Activated CD8-positive, alpha-beta memory T cell treated with anti-CD3 and anti-CD28 coated beads, Interleukin-2, amount 10 ng/mL, durations not matched to agents 7 days and 5 days (primary cell): ENCODE data around the gene DNAH1. TPM values are rescaled to one million over a fixed set of nuclear protein-coding genes. Genes with fewer than 3 reads are reported as not detected.
"Not testable (repeated sequence)": the region's sequence is repeated elsewhere in the genome, so short reads cannot be mapped to it uniquely, and the experiment has no call there.

Experiments
- ATAC-seq: fragments of 150-1000 bp; cut with Tn5 transposase; one replicate; pipeline ENCODE4 v1.10.0; 2021; ENCODE audit warnings: moderate library complexity
- CTCF ChIA-PET: fragments of 350-600 bp; sonication (Branson Sonifier 250); formaldehyde crosslinking; loops from one replicate; lab custom pipeline; 2021; ENCODE audit warnings: antibody characterized with exemption; lab: Charles Lee
- DNase-seq: peaks from one replicate; pipeline ENCODE4 v3.0.0-alpha.2; 2020
- H3K27ac Mint-ChIP-seq: one replicate; pipeline ENCODE4 v1.8.0; 2021; ENCODE audit warnings: mild to moderate bottlenecking, mixed read lengths
- H3K27me3 Mint-ChIP-seq: one replicate; pipeline ENCODE4 v1.8.0; 2021; ENCODE audit warnings: mixed read lengths
- H3K36me3 Mint-ChIP-seq: one replicate; pipeline ENCODE4 v1.8.0; 2021; ENCODE audit warnings: mild to moderate bottlenecking, mixed read lengths
- H3K4me1 Mint-ChIP-seq: one replicate; pipeline ENCODE4 v1.8.0; 2021; ENCODE audit warnings: mixed read lengths
- H3K4me3 Mint-ChIP-seq: one replicate; pipeline ENCODE4 v1.8.0; 2021; ENCODE audit warnings: mild to moderate bottlenecking, moderate library complexity, mixed read lengths
- H3K9me3 Mint-ChIP-seq: one replicate; pipeline ENCODE4 v1.8.0; 2022; ENCODE audit warnings: low read depth, mixed read lengths
- total RNA-seq, 2 experiments: library from RNA; stranded (reverse); gene quantifications; one replicate each; pipeline ENCODE4 v1.2.3, GENCODE V29; 2021

The DNAH1 gene
- total RNA-seq, 2 experiments from 2014 or later, result 13.9 to 26.5 TPM

GRCh38 chr3:52280050-52280461, 36.1 kb upstream of the DNAH1 start:
- no peak for ATAC-seq
- H3K4me3 Mint-ChIP-seq, result peak overlapping the region; percentile 99
- peak overlapping the region; percentile 98 for H3K27ac Mint-ChIP-seq
- H3K27me3 Mint-ChIP-seq, result no peaks in the 10 kb centered on the region
- peaks cover 31% of the 10 kb centered on the region for H3K36me3 Mint-ChIP-seq
- H3K4me1 Mint-ChIP-seq, result peaks cover 54% of the 10 kb centered on the region
- H3K9me3 Mint-ChIP-seq, result no peaks in the 10 kb centered on the region
- no peak for DNase-seq
- CTCF ChIA-PET, result interaction anchor here (1.1 to 9.7 kb wide), 8 partner anchors 9 to 60 kb away, joined by 6 to 176 read pairs (median 47); partner anchors contain the start of genes GLYCTK, PPM1M and TWF2

- peaks cover 59% of the 10 kb centered on the region for H3K4me1 Mint-ChIP-seq
Measured at GRCh38 chr3:52281981-52282801, 33.9 kb upstream of the DNAH1 start.

GRCh38 chr3:52283306-52283705, 32.8 kb upstream of the DNAH1 start:
- peaks cover 59% of the 10 kb centered on the region for H3K4me1 Mint-ChIP-seq
- DNase-seq, result no peak
- H3K27me3 Mint-ChIP-seq, result no peaks in the 10 kb centered on the region
- H3K4me3 Mint-ChIP-seq, result no peak overlapping the region
- no peak for ATAC-seq
- CTCF ChIA-PET, result interaction anchor here (0.7 to 9.7 kb wide), 8 partner anchors 30 to 66 kb away, joined by 3 to 176 read pairs (median 7); partner anchors contain the start of genes PPM1M and TWF2
- H3K27ac Mint-ChIP-seq, result peak overlapping the region; percentile 94
- peaks cover 9% of the 10 kb centered on the region for H3K36me3 Mint-ChIP-seq
- H3K9me3 Mint-ChIP-seq, result no peaks in the 10 kb centered on the region

More at GRCh38 chr3:52281981-52282801, 33.9 kb upstream of the DNAH1 start:
- CTCF ChIA-PET, result interaction anchor here (0.6 to 9.7 kb wide), 9 partner anchors 21 to 298 kb away, joined by 3 to 176 read pairs (median 5); partner anchors contain the start of genes PPM1M and TWF2
- Mint-ChIP-seq H3K27me3 (no peaks in the 10 kb centered on the region), H3K4me3 (peak overlapping the region; percentile 51), H3K27ac (peak overlapping the region; percentile 94), H3K9me3 (no peaks in the 10 kb centered on the region), H3K36me3 (peaks cover 14% of the 10 kb centered on the region)
- DNase-seq (peak; percentile 80), ATAC-seq (peak; percentile 15)

GRCh38 chr3:52284051-52284450, 32.1 kb upstream of the DNAH1 start:
- H3K27me3 Mint-ChIP-seq, ATAC-seq, DNase-seq, H3K4me3 Mint-ChIP-seq, H3K9me3 Mint-ChIP-seq, H3K36me3 Mint-ChIP-seq: not testable (repeated sequence)
- H3K4me1 Mint-ChIP-seq, result peaks cover 65% of the 10 kb centered on the region
- peak overlapping the region; percentile 94 for H3K27ac Mint-ChIP-seq
- CTCF ChIA-PET, result interaction anchor here (0.7 to 9.7 kb wide), 7 partner anchors 44 to 67 kb away, joined by 3 to 176 read pairs (median 6); partner anchors contain the start of genes PPM1M and TWF2

- Mint-ChIP-seq H3K36me3 (peaks cover 1% of the 10 kb centered on the region), H3K27ac (peak overlapping the region; percentile 100), H3K4me1 (peaks cover 61% of the 10 kb centered on the region), H3K9me3 (no peaks in the 10 kb centered on the region), H3K27me3 (no peaks in the 10 kb centered on the region), H3K4me3 (peak overlapping the region; percentile 96)
- CTCF ChIA-PET, result interaction anchor here (1.3 to 6.7 kb wide), 7 partner anchors 8 to 65 kb away, joined by 4 to 52 read pairs (median 11); partner anchors contain the start of genes TWF2 and WDR82
- no peak for ATAC-seq
- no peak for DNase-seq
Measured at GRCh38 chr3:52286777-52287110, 29.4 kb upstream of the DNAH1 start.

- ATAC-seq (no peak), DNase-seq (no peak)
- H3K27ac Mint-ChIP-seq, result peak overlapping the region; percentile 100
- H3K9me3 Mint-ChIP-seq, result no peaks in the 10 kb centered on the region
- CTCF ChIA-PET, result interaction anchor here (1.5 to 6.7 kb wide), 8 partner anchors 10 to 158 kb away, joined by 3 to 64 read pairs (median 17); partner anchors contain the start of genes SEMA3G, TWF2 and WDR82
- no peaks in the 10 kb centered on the region for H3K36me3 Mint-ChIP-seq
- H3K4me3 Mint-ChIP-seq, result peak overlapping the region; percentile 96
- peaks cover 50% of the 10 kb centered on the region for H3K4me1 Mint-ChIP-seq
- H3K27me3 Mint-ChIP-seq, result no peaks in the 10 kb centered on the region
Measured at GRCh38 chr3:52288674-52289073, 27.4 kb upstream of the DNAH1 start.

GRCh38 chr3:52289338-52289746, 26.8 kb upstream of the DNAH1 start:
- Mint-ChIP-seq H3K9me3 (no peaks in the 10 kb centered on the region), H3K4me1 (peaks cover 45% of the 10 kb centered on the region), H3K27ac (peak overlapping the region; percentile 100), H3K27me3 (no peaks in the 10 kb centered on the region), H3K4me3 (no peak overlapping the region), H3K36me3 (no peaks in the 10 kb centered on the region)
- ATAC-seq (no peak), DNase-seq (no peak)
- CTCF ChIA-PET, result interaction anchor here (1.5 to 6.7 kb wide), 8 partner anchors 11 to 157 kb away, joined by 3 to 64 read pairs (median 17); partner anchors contain the start of genes SEMA3G, TWF2 and WDR82

GRCh38 chr3:52289747-52290595, 26.1 kb upstream of the DNAH1 start:
- H3K36me3 Mint-ChIP-seq, result no peaks in the 10 kb centered on the region
- CTCF ChIA-PET, result interaction anchor here (1.0 to 6.7 kb wide), 9 partner anchors 11 to 156 kb away, joined by 3 to 64 read pairs (median 11); partner anchors contain the start of genes SEMA3G, TWF2 and WDR82
- H3K27ac Mint-ChIP-seq, result peak overlapping the region; percentile 63
- DNase-seq (no peak), ATAC-seq (no peak)
- H3K4me3 Mint-ChIP-seq, result no peak overlapping the region
- peaks cover 45% of the 10 kb centered on the region for H3K4me1 Mint-ChIP-seq
- no peaks in the 10 kb centered on the region for H3K9me3 Mint-ChIP-seq
- H3K27me3 Mint-ChIP-seq, result no peaks in the 10 kb centered on the region

- Mint-ChIP-seq H3K36me3 (no peaks in the 10 kb centered on the region), H3K27me3 (no peaks in the 10 kb centered on the region), H3K9me3 (no peaks in the 10 kb centered on the region), H3K27ac (peak overlapping the region; percentile 76), H3K4me1 (peaks cover 40% of the 10 kb centered on the region), H3K4me3 (no peak overlapping the region)
- CTCF ChIA-PET, result interaction anchor here (1.0 to 6.7 kb wide), 9 partner anchors 12 to 155 kb away, joined by 3 to 64 read pairs (median 9); partner anchors contain the start of genes SEMA3G, TWF2 and WDR82
- no peak for ATAC-seq
- no peak for DNase-seq
Measured at GRCh38 chr3:52290596-52291507, 25.3 kb upstream of the DNAH1 start.

- Mint-ChIP-seq H3K9me3 (no peaks in the 10 kb centered on the region), H3K27me3 (no peaks in the 10 kb centered on the region), H3K36me3 (no peaks in the 10 kb centered on the region), H3K4me1 (peaks cover 35% of the 10 kb centered on the region), H3K27ac (peak overlapping the region; percentile 76), H3K4me3 (no peak overlapping the region)
- ATAC-seq (no peak), DNase-seq (peak; percentile 75)
- CTCF ChIA-PET, result interaction anchor here (1.0 to 6.7 kb wide), 8 partner anchors 13 to 121 kb away, joined by 3 to 64 read pairs (median 8); partner anchors contain the start of gene WDR82
Measured at GRCh38 chr3:52291508-52292181, 24.5 kb upstream of the DNAH1 start.

- DNase-seq, result no peak
- ATAC-seq, result no peak
- no peaks in the 10 kb centered on the region for H3K9me3 Mint-ChIP-seq
- H3K4me1 Mint-ChIP-seq, result peaks cover 30% of the 10 kb centered on the region
- H3K4me3 Mint-ChIP-seq, result no peak overlapping the region
- peak overlapping the region; percentile 76 for H3K27ac Mint-ChIP-seq
- CTCF ChIA-PET, result interaction anchor here (0.6 to 6.7 kb wide), 7 partner anchors 14 to 120 kb away, joined by 3 to 64 read pairs (median 6); partner anchors contain the start of gene WDR82
- H3K27me3 Mint-ChIP-seq, result no peaks in the 10 kb centered on the region
- H3K36me3 Mint-ChIP-seq, result no peaks in the 10 kb centered on the region
Measured at GRCh38 chr3:52292247-52293065, 23.7 kb upstream of the DNAH1 start.
